Measurements from ENCODE around the gene FAM222A.

Gene FAM222A

GRCh38 chr12:109772622-109773321 lies 59.1 kb downstream of the FAM222A start:
- DNase-seq (ENCODE audit: low read depth) = no peak

DNA sequence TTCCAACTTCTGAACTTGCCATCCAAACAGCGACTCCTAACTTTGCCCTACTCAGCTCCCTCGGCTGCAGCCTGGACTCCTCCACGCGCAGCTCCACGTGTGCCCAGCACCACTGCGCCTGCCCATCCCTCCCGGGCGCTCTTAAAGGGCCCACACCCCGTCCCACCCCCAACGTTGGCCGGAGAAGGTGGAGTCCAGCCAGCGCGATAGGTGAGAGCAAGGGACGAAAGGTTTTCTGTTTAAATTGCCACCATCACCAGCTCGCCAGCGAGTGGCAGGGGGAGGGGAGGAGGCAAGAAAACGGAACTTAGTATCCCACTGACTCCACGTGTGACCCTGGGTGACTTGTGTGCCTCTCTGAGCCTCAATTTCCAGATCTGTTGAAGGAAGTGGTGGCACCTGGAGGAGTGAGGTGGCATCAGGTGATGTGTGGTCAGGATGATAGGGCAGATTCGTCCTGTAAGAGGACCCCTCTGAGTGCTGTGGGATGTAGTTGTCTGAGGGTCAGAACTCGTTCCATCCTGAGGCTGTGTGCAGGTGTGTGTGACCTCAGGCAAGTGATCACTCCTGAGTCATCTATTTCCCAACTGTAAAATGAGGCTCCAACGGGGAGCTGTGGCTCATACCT lies 59.9 kb downstream of the FAM222A start:
- no peak for DNase-seq (ENCODE audit: low read depth)

- DNase-seq (ENCODE audit: low read depth) = no peak
These were observed 61.7 kb downstream of the FAM222A start for GRCh38 chr12:109775172-109775881.

- no peak for DNase-seq (ENCODE audit: low read depth)
These were observed 63.0 kb downstream of the FAM222A start for GRCh38 chr12:109776624-109777023.

- DNase-seq (ENCODE audit: low read depth) = peak; percentile 6
These were observed 63.9 kb downstream of the FAM222A start for GRCh38 chr12:109777544-109777943.

DNA sequence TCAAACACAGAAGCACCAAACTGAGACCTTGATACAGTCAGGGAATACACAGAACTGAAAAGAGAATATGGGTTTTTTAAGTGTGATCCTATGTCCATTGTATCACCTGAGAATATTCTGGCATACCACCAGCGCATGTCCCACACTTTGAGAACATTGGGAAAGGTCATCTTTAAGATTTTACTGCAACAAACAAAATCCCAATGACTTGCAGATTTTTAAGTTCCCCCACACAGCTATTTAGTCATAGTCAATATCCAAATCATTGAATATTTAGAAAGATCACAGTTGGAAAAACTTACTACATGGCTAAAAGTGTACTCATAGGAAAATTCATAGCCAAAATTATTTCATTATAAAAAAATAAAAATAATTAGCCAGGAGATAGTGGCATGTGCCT lies 65.1 kb downstream of the FAM222A start:
- no peak for DNase-seq (ENCODE audit: low read depth)

- DNase-seq (ENCODE audit: low read depth) = no peak
These were observed 65.8 kb downstream of the FAM222A start for GRCh38 chr12:109779382-109779781.

- no peak for DNase-seq (ENCODE audit: low read depth)
These were observed 68.2 kb downstream of the FAM222A start for GRCh38 chr12:109781668-109782325.

DNA sequence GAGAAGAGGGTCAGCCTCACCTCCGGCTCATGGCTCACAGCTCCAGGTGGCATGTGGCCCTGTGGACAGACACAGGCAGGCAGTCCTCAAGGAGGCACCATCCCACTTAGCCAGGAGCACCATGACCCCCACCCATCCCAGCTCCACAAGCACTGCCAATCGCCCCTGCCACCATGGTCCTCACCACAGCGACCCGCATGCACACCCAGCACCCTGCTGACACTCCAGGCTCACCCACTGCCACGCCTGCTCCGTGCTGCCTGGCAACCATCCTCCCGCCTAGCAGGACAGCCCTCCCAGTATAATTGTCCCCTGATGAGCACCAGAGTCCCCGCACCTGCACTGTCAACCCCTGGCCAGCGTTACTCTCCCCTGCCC lies 68.7 kb downstream of the FAM222A start:
- no peak for DNase-seq (ENCODE audit: low read depth)

DNA sequence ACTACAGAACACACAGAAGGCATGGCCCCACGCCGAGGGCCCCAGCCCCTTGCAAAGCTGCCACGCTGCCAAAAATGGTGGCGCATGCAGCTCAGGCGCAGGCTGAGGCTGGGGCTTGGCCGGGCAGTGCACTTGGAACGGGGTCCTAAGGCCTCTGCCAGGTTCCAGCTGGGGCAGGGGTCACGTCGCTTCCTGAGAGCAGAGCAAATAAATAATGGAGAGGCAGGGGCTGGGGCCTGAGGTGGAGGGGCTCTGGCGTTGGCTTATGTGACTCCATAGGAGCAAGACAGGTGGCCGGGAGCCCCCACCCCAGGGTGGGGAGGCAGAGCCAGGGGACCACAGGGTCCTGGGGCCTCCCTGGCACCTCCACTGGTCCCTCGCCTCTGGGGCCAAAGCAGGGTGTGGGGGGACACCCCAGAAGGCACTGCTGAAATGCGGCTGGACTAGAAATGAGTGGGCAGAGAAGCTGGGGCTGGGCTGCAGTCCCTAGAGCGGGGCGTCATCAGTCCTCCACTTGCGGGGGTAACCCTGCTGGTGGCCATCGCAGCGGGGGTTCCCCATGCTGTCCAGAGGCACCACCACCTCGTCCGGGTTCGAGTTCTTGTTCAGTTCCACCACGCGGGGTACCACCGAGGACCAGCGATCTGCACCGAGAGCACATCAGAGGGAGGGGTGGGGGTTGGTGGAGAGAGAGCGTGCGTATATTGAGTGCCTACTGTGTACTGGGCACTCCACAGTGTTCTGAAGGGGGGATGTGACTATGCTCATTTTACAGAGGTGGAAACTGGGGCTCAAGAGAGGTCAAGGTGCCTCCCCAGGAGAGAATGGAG lies 69.7 kb downstream of the FAM222A start:
- no peak for DNase-seq (ENCODE audit: low read depth)

GRCh38 chr12:109783965-109784244 lies 70.3 kb downstream of the FAM222A start:
- DNase-seq (ENCODE audit: low read depth) = no peak

- DNase-seq (ENCODE audit: low read depth) = no peak
These were observed 72.2 kb downstream of the FAM222A start for GRCh38 chr12:109785854-109786253.

GRCh38 chr12:109786799-109787198 lies 73.2 kb downstream of the FAM222A start:
- DNase-seq (ENCODE audit: low read depth) = no peak

GRCh38 chr12:109789526-109790048 lies 76.0 kb downstream of the FAM222A start:
- DNase-seq (ENCODE audit: low read depth) = no peak

GRCh38 chr12:109792992-109793391 lies 79.4 kb downstream of the FAM222A start:
- DNase-seq (ENCODE audit: low read depth) = no peak

GRCh38 chr12:109793411-109793810 lies 79.8 kb downstream of the FAM222A start:
- DNase-seq (ENCODE audit: low read depth) = no peak

- DNase-seq (ENCODE audit: low read depth) = no peak
These were observed 80.3 kb downstream of the FAM222A start for GRCh38 chr12:109793826-109794501.

- DNase-seq (ENCODE audit: low read depth) = peak; percentile 29
These were observed 81.4 kb downstream of the FAM222A start for GRCh38 chr12:109795023-109795422.

- DNase-seq (ENCODE audit: low read depth) = no peak
These were observed 82.4 kb downstream of the FAM222A start for GRCh38 chr12:109796057-109796456.

- DNase-seq (ENCODE audit: low read depth) = no peak
These were observed 84.5 kb downstream of the FAM222A start for GRCh38 chr12:109797905-109798669.
